Measurements from ENCODE around the gene MYBL2.

- TF ChIP-seq POLR2AphosphoS5 (IDR thresholded peaks at IDR 0.05; ENCODE audit: borderline replicate concordance, low read depth, low read length) = no peak
- TF ChIP-seq EZH2 (IDR thresholded peaks at IDR 0.05) = no peak
Observed at GRCh38 chr20:43720007-43720406, 53.1 kb downstream of the MYBL2 start.
